HG03135 (cell line): ENCODE measurements around the gene KRTAP23-1.

Source experiments
- ATAC-seq: cut with Tn5 transposase; IDR thresholded peaks from one replicate; pipeline ENCODE4 v1.9.1; 2021; ENCODE audit warnings: mild to moderate bottlenecking, moderate library complexity; ENCODE audit not compliant: unreplicated experiment

The KRTAP23-1 gene

GRCh38 chr21:30315701-30316100 is 32.7 kb downstream of the KRTAP23-1 start:
- no peak for ATAC-seq

GRCh38 chr21:30306884-30307283 is 41.5 kb downstream of the KRTAP23-1 start:
- no peak for ATAC-seq

DNA sequence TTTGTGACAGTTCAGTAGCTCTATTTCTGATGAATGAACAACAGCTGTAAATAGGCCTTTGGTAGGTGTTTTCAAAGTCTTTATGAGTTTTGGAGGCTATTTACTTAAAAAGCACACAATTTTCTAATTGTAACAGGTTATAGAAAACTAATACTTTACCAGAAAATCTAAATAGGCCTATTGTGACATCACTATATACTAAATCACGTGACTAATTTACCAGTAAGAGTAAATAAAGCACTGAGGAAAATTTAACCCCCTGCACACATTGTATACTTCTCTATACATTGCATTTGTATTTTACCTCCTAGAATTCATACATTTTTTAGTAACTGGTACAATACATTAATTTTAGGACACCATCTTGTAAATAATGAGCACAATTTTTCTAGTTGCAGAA is 43.3 kb downstream of the KRTAP23-1 start:
- ATAC-seq: no peak
